ENCODE measurements around the gene GRID1.
"Not testable (repeated sequence)": the region's sequence is repeated elsewhere in the genome, so short reads cannot be mapped to it uniquely, and the experiment has no call there.

The GRID1 gene

DNA sequence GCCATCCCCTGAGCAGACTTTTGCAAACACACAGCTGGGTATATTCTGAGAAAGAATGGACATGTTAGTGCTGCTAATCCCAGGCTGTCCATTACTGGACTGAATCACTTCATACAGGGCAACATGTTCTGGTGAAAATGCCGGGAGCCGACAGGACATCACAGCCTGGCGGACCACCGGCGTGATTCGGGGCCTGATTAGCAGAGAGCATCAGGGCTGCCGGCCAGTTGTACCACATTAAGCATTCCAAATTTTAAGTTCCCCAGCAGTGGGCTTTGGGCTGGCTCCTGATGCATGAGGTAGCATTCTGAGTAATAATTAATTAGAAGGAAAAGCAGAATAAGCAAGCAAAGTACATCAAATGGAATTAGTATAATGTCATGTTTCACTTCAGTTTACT, 229.0 kb downstream of the GRID1 start:
- DNase-seq (ENCODE audit: low read depth) = no peak

DNA sequence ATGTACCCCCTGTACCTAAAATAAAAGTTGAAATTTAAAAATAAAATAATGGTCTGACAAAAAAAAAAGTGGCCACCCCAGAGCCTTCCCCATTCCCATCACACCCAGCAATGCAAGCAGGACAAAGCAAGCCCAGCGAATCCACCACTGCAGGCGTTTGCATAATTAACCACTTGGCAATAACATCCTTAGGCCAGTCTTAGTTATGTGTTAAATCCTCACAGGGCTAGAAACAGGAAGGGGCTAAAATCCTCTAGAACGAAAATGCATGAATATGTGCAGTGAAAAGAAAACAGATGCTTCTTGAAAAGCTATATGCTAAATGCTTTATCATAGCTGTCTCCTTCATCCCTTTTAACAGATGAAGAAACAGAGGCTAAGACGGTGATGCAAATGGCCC, 229.7 kb downstream of the GRID1 start:
- DNase-seq (ENCODE audit: low read depth) = no peak

DNA sequence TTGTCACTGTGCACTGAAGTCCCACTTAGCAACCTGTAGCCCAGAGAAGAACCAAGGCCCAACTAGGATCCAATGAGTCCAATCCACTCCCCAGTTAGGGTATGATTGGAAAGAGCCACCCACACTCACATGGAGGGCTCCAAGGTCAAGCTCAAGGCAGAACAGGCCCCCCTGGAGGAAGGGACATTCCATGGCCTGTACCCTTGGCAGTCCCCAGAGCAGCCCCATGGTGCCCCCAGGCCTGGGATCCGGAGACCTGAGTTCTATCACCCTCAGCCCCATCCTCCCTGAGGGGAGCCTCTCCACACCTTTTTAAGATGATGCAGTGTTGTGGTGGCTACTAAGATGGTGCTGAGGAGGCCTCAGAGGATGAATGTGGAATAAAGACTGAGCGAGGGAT, 231.4 kb downstream of the GRID1 start:
- DNase-seq (ENCODE audit: low read depth) = no peak

DNA sequence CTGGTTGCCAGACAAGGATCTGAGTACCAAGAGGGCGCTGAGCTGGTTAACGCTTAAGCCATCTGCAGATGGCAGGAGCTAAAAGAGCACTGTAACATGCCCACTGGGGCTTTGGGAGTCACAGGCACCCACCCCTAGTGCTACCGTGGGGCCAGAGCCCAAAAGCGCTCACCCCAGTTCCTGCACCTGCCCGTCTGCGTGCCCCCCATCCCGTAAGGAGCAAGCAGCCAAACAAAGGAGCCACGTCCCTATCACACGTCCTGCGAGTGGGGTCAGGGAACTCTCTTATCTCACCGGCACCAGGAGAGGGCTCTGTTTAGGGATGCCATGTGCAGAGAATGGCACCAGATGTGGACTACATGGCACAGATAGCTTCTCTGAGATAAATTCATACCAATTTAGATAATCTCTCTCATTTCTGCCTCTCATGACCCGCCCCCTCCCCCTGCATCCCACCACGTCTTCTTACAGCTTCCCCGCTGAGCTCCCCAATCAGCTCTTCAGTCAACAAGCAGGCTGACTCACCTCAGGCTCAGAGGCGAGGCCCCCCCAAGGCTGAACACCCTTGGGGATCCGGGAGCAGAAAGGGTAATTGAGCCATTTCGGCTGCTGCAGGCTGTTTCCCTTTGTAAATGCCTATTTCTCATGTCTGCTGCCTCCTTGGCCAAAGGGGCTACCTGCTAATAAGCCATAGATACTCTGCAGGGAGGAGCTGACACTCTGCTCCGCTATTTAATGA, 235.7 kb downstream of the GRID1 start:
- no peak for DNase-seq (ENCODE audit: low read depth)

DNA sequence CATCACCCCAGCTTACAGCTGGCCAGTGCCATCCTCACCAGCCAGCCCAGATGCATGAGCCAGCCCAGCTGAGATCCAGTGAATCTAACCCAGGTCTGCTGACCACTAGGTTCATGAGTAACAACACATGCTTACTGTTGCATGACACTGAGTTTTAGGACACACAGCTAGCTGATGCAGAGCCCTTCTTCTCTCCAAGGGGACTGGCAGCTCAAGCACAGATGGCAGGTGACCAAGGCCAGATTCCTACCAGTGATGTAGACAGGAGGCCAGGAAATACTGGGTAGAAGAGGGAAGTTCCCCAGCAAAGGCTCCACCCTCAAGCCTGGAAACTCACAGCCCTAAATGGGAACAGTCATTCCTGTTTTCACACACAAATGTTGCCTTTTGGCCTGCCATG, 236.6 kb downstream of the GRID1 start:
- DNase-seq (ENCODE audit: low read depth) = no peak

DNA sequence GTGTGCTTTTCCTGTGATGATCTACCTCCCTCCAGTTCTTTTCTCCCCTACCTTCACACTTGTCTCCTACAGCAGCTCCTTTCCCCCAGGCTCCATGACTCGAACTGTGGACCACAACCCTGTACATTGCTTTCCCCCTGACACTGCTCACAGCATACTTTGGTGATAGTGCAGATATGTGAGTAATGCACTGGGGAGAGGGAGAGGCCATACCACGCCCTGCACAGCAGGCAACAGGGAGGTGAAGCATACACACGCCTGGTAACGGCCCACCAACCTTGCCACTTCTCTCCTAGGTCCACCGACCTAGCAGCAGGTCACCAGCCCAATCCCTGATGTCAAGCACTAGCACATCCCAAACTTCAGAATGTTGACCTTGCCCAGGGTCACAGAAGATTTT, 238.2 kb downstream of the GRID1 start:
- no peak for DNase-seq (ENCODE audit: low read depth)

DNA sequence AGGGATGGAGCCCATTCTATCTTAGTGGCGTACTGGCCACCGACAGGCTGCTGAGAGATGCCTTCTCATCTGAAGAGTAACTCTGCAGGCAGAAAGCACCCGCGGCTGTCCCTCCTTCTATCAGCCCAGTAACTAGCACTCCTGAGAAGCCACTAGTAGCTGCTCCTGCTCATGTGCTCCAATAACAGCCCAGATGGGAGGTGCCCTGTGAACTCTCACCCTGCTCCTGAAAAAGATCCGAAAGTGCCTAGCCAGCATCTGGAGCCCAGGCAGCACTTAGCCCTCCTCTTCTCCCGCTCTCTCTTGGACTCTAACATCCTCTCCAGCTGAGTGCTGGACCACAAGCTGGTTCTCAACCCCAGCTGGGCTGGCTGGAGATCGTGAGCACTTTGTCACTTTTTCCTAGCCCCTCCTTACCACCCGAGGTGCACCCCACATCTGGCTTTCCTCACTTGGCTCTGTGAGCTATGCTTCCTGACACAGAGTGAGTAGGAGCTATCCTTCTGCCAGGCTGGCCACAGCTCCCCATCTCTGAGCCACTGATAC, 239.2 kb downstream of the GRID1 start:
- DNase-seq (ENCODE audit: low read depth) = no peak

DNA sequence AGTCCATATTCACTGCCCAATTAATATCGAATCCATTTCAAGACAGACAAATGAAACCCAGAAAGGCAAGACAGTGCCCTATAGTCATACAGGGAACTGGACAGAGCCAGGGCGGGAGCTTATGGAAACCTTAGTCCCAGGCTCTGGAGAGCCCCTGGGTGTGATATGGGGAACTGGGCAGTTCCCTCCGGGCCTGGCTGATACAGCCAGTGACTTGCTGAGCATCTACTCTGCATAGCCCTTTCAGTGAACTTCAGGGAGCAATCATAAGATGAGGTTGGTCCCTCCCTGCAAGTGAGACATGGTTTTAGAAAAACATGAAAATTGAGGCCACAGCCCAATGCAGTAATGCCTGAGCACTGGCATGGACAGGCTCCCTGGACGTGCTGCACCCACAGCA, 241.9 kb downstream of the GRID1 start:
- DNase-seq (ENCODE audit: low read depth) = no peak

DNA sequence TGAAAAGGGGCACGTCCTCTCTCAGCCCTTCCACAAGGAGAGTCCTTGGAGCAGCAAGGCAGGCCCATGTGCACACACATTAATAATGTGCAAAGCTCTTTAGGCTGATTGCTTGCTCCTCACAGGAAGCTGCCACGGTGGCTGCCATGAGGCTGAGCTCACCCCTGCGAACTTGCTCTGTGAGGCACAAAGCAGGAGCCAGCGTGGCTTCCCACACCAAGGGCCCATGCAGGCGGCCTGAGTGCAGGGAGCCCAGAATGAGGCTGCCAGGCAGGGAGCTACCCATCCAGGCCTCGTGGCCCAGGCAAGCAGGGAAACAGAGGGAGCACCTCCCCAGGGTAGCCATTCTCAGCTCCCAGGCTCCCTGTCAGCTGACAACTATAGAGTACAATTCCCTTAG, 242.9 kb downstream of the GRID1 start:
- no peak for DNase-seq (ENCODE audit: low read depth)

DNA sequence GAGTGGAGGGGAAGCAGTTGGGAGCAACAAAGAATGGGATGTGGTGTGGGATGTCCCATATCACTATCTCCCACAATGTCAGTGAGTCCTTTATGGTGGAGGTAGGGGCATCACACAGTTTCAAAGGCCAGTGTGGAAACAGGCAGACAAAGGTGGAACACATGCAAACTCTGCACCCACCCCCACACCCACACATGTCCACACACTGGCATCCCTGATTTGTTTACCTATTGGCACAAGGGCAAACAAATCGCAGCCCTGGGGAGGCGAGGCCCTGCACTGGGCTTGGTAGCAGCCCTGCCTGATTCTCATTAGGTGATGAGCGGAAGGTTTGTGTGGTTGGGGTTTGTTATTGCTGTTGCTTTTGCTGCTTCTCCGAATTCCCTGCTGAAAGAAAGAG, 243.3 kb downstream of the GRID1 start:
- no peak for DNase-seq (ENCODE audit: low read depth)

DNA sequence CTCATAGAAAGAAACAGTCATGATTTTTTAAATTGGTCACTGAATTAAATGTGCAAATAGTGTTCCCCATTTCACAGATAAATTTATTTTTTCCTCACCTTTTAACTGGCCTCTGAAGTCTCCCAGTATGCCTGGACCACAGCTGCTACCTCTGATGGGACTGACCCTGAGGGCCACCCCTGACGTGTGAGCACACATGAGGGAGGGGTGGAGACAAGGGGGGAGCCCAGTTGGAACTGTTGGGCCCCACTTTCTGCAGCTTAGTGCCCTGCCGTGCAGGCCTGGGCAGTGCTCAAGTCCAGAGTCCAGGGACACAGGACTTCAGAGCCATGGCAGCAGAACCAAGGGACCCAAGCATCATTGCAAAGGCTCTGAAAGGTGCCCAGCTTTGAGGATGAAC, 243.9 kb downstream of the GRID1 start:
- no peak for DNase-seq (ENCODE audit: low read depth)

DNA sequence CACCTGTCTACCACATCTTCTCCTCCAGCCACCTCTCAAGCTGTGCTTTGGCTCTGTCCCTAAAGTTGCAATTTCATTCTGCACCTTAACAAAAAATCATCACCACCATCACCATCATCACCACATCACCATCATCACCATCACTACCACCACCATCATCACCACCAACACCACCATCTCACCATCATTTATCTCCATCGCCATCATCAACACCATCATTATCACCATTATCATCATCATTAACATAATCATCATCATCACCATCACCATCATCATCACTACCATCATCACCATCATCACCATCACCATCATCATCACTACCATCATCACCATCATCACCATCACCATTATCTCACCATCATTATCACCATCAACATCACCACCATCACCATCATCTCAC, 245.4 kb downstream of the GRID1 start:
- DNase-seq (ENCODE audit: low read depth) = no peak

DNA sequence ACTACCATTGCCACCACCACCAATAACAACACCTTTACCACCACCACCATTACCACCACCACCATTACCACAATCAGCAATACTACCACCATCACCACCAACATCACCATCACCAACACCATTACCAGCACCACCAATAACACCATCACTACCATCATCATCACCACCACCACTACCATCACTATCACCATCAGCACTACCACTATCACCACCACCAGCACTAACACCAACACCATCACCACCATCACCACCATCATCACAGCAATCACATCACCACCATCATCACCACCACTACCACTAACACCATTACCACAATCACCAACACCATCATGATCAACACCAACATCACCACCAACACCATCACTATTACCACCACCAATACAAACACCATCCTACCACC, 249.5 kb downstream of the GRID1 start:
- no peak for DNase-seq (ENCODE audit: low read depth)

DNA sequence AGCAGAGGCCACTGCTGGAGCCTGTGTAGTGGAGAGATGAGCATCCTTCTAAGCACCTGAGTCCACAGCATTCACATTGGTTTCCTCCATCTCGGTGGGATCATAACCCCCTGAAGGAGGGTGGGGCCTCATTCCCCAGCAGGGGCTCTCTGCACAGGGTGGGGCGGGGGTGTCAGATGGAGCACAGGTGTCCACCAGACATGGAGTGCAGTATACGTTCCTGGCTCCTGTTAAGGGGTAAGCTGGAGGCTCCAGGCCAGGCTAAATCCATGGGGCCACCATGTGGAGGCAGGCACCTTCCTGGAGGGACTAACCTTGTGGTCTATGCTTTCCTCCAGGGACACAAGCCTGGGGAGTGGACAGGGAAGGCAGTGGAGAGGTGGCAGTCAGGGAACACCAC, 252.6 kb downstream of the GRID1 start:
- DNase-seq (ENCODE audit: low read depth) = no peak

DNA sequence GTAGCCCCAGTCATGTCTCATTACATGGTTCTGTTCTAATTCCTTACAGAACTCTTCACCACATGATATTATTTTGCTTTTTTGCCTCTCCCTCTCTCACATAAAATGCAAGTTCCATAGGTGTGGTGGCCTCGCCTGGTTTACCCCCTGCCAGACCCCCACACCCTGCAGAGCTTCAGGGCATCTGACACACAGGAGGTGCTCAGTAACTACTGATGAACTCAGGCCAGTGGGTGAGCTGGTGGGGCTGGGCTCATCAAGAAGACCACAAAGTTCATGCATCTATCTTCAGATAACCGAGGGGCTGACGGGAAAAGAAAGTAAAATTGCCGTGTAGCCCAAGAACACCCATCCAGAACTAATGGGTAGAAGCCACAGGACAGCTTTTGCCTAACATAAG, 253.1 kb downstream of the GRID1 start:
- no peak for DNase-seq (ENCODE audit: low read depth)

DNA sequence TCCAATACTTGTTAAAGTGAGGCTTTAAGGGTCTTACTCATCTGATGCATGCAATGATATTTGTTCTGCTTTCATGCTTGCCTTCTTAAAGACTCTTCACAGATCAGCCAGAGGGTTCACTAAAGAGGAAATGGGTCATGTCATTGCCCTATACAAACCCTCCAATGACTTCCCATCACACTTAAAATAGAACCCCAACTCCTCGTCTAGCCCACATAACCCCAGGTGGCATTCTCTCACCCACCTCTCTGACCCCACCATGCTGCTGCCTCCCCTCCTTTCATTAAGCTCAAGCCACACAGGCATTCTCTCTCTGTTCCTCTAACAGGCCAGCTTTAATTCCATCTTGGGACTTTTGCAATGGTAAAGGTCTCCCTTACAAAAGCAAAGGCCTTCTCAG, 253.6 kb downstream of the GRID1 start:
- DNase-seq (ENCODE audit: low read depth) = no peak

DNA sequence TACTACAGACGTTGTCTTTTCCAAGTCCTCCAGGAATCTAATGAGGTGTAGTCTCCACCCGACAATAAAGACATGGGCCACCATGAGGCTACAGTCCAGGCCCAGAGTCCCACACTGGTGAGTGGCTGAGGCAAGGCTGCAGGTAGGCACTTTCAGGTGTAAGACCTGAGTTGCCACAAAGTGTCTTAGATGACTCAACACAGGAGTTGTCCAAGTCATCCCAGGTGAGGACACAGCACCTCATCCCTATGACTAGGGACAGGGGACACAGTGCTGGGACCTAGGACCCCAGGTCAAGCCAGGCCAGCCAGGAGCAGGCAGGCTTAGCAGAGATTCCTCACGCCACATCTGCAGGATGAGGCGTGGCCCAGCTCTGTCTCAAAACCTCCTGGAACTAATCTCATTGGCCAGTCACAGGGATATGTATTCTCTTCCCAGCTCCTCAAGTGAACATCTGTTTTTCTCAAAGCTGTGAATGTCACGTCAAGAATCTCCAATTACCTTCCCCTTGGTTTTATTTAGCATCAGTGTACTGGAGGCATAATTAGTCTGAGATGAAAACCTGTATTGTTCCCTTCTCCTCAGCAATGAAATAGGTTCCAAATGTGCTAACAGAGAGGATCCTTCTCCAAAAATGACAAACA, 254.6 kb downstream of the GRID1 start:
- no peak for DNase-seq (ENCODE audit: low read depth)

DNA sequence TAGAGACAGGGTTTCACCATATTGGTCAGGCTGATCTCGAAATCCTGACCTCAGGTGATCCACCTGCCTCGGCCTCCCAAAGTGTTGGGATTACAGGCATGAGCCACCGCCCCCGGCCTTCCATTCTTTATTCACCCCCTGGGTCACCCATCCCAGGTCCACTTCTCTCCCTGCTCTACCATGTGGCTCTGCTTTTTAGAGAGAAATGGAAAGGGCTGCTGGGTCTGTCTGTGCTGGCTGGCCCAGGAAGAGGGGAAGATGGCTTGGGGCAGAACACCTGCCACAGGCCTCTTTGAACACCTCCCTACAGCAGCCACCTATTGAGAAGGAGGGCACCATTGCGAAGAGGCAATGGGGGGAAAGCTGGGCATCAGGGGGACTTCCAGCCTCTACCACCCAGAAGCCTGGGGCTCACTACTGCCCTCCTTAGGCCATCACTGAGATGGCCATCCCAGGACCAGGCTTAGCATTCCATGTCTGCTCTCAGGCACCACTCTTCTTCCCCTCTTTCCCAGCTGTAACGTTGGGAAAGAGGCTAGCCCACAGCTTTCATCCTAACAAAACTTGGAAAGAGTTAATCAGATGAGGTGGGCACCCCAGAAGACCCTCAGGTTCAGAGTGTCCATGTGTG, 256.3 kb downstream of the GRID1 start:
- no peak for DNase-seq (ENCODE audit: low read depth)

DNA sequence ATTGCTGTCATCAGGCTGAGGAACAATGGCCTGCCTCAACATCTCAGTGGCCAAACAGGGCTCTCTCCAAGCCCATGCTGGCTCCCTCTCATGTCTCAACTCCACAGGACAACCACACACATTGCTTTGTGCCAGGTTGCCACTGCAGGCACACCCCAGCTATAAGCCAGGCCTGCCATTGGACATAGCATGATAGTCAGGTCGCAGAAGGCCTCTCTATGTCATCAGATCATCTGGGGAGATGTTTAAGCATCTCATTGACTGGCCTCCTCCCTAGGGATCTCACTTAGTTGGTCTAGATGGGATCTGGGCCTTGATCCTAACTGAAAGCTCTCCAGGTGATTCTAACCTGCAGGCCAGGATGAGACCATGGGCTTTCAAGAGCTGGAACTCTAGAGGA, 257.2 kb downstream of the GRID1 start:
- DNase-seq (ENCODE audit: low read depth) = no peak

DNA sequence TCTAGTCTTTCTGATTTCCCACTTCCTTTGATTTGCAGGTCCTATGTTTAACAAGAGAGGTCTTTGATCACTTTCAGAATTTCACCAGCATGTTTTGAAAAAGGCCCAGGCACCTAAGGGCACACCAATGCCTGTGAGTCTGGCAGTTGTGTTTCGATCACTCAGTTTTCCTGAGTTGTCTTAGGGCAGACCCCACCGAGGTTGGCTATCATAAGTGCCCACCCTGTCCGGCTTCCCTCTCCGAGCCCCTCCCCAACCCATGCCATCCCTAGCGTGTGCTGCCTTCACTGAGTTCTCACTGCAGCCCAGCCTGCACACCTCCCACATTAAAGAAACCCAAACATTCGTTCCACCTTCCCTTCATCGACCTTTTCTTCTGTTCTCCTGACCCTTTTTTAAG, 257.9 kb downstream of the GRID1 start:
- no peak for DNase-seq (ENCODE audit: low read depth)

DNA sequence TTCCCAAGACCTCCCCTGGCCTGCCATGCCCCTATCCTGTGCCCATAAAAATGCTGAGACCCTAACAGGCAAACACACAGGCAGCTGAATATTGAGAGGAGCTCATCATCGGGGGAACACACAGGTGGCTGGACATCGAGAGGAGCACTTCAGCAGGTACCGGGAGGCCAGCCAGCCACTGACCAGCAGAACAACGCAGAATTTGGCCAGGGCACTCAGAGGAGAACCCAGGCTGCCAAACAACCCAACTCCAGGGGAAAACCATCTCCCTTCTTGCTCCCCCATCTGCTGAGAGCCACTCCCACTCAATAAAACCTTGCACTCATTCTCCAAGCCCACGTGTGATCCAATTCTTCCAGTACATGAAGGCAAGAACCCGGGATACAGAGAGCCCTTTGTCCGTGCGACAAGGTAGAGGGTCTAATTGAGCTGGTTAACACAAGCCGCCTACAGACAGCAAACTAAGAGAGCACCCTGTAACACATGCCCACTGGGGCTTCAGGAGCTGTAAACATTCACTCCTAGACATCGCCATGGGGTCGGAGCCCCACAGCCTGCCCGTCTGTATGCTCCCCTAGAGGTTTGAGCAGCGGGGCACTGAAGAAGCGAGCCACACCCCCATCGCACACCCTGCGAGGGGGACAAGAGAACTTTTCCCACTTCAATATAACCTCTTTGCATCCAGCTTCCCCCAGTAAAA, 258.8 kb downstream of the GRID1 start:
- not testable (repeated sequence) for DNase-seq (ENCODE audit: low read depth)

DNA sequence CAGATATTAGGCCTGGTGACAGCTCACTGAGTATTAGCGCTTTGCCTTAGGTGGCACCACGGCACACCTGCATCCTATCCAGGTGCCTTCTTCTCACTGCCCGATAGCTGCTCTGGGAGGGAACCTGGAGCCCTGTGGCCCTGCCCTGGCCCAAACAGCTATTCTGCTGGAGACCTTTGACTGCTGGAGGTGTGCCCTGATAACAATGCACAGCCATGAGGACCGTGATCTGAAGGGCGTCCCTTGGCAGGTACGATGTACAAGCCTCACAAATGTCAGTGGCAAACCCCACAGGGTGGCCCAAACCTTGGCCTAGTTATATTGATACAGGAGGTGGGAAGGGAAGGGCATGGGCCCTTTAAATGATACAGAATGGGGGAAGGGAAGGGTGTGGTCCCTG, 259.5 kb downstream of the GRID1 start:
- no peak for DNase-seq (ENCODE audit: low read depth)

DNA sequence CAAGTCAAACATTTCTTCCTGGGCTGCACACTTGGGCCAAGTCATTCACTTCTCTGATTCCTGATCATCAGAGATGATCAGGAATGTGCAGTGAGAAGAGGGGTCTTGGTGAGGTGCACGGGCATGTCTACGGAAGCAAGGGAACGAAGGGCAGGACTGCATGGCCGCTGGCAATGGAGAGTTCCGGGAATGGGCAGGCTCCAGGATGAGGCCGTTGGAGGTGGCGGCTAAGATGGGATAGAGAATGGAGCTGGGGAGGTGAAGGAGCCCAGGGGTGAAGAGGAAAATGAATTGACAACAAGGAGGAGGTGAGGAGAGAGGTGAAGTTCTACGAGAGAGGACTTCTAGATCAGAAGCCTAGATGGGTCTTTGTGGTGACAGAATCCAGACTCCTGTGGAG, 260.0 kb downstream of the GRID1 start:
- no peak for DNase-seq (ENCODE audit: low read depth)

All from HS-5 (cell line).